Measurements from ENCODE around the gene ZNF425. TPM values are rescaled to one million over a fixed set of nuclear protein-coding genes. Genes with fewer than 3 reads are reported as not detected.

ZNF425 gene
- total and polyA plus RNA-seq, 9 of the 15 experiments (the other 6 are each of a cell fraction or from before 2014, with no cell fraction given): 0.03 to 0.89 (median 0.54) TPM

DNA sequence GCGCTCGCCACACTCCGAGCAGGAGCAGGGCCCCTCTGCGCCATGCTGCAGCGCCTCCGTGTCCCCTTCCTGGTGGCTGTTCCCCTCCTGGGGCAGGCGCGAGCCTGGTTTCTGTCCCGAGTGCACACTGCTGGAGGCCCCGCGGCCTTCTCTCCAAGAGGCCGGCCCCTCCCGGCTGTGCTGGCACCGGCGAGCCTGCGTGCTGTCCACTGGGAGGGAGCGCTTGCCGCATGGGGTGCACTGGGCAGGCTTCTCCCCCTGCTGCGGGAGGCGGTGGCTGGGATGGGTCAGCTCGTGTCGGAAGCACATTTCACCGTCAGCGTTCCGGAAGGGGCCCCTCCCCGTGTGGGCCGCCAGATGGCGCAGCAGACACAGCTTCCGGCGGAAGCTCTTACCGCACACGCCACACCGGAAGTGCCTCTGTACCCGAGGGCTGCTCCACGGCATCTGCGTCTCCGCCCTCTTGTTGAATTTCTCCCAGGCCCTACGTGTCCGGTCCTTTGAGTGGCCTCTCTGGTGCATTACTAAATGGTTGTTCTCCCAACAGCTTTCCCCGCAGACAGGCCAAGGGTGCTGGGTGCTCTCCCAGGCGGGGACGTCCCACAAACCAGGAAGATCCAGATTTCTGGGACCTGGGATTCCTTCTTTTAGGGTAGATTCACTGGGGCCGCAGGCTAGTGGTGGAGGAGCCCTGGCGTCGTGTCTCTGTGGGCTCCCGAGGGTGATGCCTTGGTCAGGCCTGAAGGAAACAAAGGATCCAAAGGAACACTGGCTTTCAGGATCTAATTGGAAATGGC, 54.3 kb downstream of the ZNF425 start (continued):
- TF ChIP-seq, protein P1, sequence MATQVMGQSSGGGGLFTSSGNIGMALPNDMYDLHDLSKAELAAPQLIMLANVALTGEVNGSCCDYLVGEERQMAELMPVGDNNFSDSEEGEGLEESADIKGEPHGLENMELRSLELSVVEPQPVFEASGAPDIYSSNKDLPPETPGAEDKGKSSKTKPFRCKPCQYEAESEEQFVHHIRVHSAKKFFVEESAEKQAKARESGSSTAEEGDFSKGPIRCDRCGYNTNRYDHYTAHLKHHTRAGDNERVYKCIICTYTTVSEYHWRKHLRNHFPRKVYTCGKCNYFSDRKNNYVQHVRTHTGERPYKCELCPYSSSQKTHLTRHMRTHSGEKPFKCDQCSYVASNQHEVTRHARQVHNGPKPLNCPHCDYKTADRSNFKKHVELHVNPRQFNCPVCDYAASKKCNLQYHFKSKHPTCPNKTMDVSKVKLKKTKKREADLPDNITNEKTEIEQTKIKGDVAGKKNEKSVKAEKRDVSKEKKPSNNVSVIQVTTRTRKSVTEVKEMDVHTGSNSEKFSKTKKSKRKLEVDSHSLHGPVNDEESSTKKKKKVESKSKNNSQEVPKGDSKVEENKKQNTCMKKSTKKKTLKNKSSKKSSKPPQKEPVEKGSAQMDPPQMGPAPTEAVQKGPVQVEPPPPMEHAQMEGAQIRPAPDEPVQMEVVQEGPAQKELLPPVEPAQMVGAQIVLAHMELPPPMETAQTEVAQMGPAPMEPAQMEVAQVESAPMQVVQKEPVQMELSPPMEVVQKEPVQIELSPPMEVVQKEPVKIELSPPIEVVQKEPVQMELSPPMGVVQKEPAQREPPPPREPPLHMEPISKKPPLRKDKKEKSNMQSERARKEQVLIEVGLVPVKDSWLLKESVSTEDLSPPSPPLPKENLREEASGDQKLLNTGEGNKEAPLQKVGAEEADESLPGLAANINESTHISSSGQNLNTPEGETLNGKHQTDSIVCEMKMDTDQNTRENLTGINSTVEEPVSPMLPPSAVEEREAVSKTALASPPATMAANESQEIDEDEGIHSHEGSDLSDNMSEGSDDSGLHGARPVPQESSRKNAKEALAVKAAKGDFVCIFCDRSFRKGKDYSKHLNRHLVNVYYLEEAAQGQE (IDR thresholded peaks at IDR 0.05; ENCODE audit: borderline replicate concordance): peak; percentile 30; the same call in 1 of the 2 replicates
- TF ChIP-seq, protein P1 (CRISPR knock-in tag; IDR thresholded peaks at IDR 0.05; ENCODE audit: low read depth): no peak
- TF ChIP-seq, protein P2, sequence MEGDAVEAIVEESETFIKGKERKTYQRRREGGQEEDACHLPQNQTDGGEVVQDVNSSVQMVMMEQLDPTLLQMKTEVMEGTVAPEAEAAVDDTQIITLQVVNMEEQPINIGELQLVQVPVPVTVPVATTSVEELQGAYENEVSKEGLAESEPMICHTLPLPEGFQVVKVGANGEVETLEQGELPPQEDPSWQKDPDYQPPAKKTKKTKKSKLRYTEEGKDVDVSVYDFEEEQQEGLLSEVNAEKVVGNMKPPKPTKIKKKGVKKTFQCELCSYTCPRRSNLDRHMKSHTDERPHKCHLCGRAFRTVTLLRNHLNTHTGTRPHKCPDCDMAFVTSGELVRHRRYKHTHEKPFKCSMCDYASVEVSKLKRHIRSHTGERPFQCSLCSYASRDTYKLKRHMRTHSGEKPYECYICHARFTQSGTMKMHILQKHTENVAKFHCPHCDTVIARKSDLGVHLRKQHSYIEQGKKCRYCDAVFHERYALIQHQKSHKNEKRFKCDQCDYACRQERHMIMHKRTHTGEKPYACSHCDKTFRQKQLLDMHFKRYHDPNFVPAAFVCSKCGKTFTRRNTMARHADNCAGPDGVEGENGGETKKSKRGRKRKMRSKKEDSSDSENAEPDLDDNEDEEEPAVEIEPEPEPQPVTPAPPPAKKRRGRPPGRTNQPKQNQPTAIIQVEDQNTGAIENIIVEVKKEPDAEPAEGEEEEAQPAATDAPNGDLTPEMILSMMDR (IDR thresholded peaks at IDR 0.05 in 2 of 3, conservative IDR thresholded peaks at IDR 0.05 in 1 of 3; ENCODE audit: insufficient read depth in 2 of 3, low read depth in 1 of 3, low read length in 3 of 3): peak; percentile 42 to 50 (median 50); a peak in 5 of 6 replicates
- TF ChIP-seq SLC30A9 (CRISPR knock-in tag; IDR thresholded peaks at IDR 0.05) (no peak), MXD1 (CRISPR knock-in tag; IDR thresholded peaks at IDR 0.05; ENCODE audit: borderline replicate concordance, poor library complexity, severe bottlenecking) (no peak), FOXK2 (conservative IDR thresholded peaks at IDR 0.05 in 1 of 2, IDR thresholded peaks at IDR 0.05 in 1 of 2; ENCODE audit: low read depth in 2 of 2) (no peak), SUPT5H (IDR thresholded peaks at IDR 0.05) (no peak), ZNF280B (CRISPR knock-in tag; IDR thresholded peaks at IDR 0.05) (no peak), FUS (optimal IDR thresholded peaks at IDR 0.05; ENCODE audit: low read depth, low read length) (no peak), PCBP1 (IDR thresholded peaks at IDR 0.05; ENCODE audit: low read depth, low read length, poor library complexity, severe bottlenecking) (peak; percentile 72), ZNF584 (CRISPR knock-in tag; IDR thresholded peaks at IDR 0.05; ENCODE audit: low read depth) (no peak), TSC22D4 (tag; IDR thresholded peaks at IDR 0.05) (no peak)

Measured in K562 (cell line).